OCI-LY7 (cell line): ENCODE measurements around the gene CELF2. TPM values are rescaled to one million over a fixed set of nuclear protein-coding genes. Genes with fewer than 3 reads are reported as not detected.

Experiments
- BruUV-seq: library from RNA; stranded (reverse); fragments of 400-500 nt; replicated peaks from 2 replicates; lab custom pipeline; 2021; lab: Mats Ljungman, UMichigan
- CTCF ChIA-PET: fragments of 300-600 bp; sonication (Branson Sonifier 250); formaldehyde crosslinking; loops from one replicate; lab custom pipeline; 2022; ENCODE audit warnings: antibody characterized with exemption; ENCODE audit not compliant: unreplicated experiment; lab: Charles Lee
- POLR2A ChIA-PET: fragments of 300-600 bp; sonication (Branson Sonifier 250); formaldehyde crosslinking; loops from one replicate; lab custom pipeline; 2022; ENCODE audit warnings: antibody characterized with exemption; lab: Charles Lee
- DNase-seq: peaks from one replicate; pipeline ENCODE4 v3.0.0-alpha.2; 2015; ENCODE audit warnings: low spot score
- H2AFZ ChIP-seq: fragments of 200-600 bp; sonication (generic), shearing (Covaris generic); 2 replicates; pipeline ENCODE4 v1.6.1; 2014; ENCODE audit warnings: mild to moderate bottlenecking, antibody characterized with exemption, low read length, moderate library complexity
- H3K27ac ChIP-seq: fragments of 200-600 bp; sonication (generic); 2 replicates; pipeline ENCODE4 v1.5.1; 2014; ENCODE audit warnings: mixed run types, low read depth, mild to moderate bottlenecking, moderate library complexity, low read length, inconsistent platforms; ENCODE audit not compliant: poor library complexity, severe bottlenecking
- H3K36me3 ChIP-seq: fragments of 200-600 bp; sonication (generic); 2 replicates; pipeline ENCODE4 v1.6.1; 2014; ENCODE audit warnings: mild to moderate bottlenecking, antibody characterized with exemption, low read length, moderate library complexity, mixed read lengths; ENCODE audit not compliant: insufficient read depth
- H3K4me1 ChIP-seq: fragments of 200-600 bp; sonication (generic); 2 replicates; pipeline ENCODE4 v1.5.1; 2014; ENCODE audit warnings: mild to moderate bottlenecking, low read length; ENCODE audit not compliant: insufficient read depth, poor library complexity, severe bottlenecking
- H3K4me2 ChIP-seq: fragments of 200-600 bp; sonication (generic); 2 replicates; pipeline ENCODE4 v1.6.1; 2014; ENCODE audit warnings: mild to moderate bottlenecking, low read length
- H3K4me3 ChIP-seq: fragments of 200-600 bp; sonication (generic); 2 replicates; pipeline ENCODE4 v1.5.1; 2014; ENCODE audit warnings: mild to moderate bottlenecking, low read depth, low read length; ENCODE audit not compliant: poor library complexity, severe bottlenecking
- H3K79me2 ChIP-seq: fragments of 200-600 bp; sonication (generic); 2 replicates; pipeline ENCODE4 v1.6.1; 2016; ENCODE audit warnings: low read depth, mild to moderate bottlenecking, low read length, moderate library complexity, mixed read lengths; ENCODE audit not compliant: insufficient read depth
- H3K9me2 ChIP-seq: fragments of 200-600 bp; sonication (generic); 2 replicates; pipeline ENCODE4 v1.6.1; 2016; ENCODE audit warnings: mild to moderate bottlenecking, low read length, mixed read lengths; ENCODE audit not compliant: insufficient read depth
- H3K9me3 ChIP-seq: fragments of 200-600 bp; sonication (generic); 2 replicates; pipeline ENCODE4 v1.6.1; 2014; ENCODE audit warnings: mild to moderate bottlenecking, mixed run types, low read length, mixed read lengths
- H4K20me1 ChIP-seq: fragments of 200-600 bp; sonication (generic); 2 replicates; pipeline ENCODE4 v1.6.1; 2014; ENCODE audit warnings: mild to moderate bottlenecking, antibody characterized with exemption, low read length, moderate library complexity, mixed read lengths; ENCODE audit not compliant: insufficient read depth
- CTCF ChIP-seq: fragments of 200-600 bp; sonication (generic); conservative IDR thresholded peaks from 2 replicates; pipeline ENCODE4 v1.5.1; 2014; ENCODE audit warnings: mild to moderate bottlenecking, antibody characterized with exemption, low read length, moderate library complexity, mixed read lengths
- EZH2phosphoT487 ChIP-seq: fragments of 200-600 bp; sonication (generic); IDR thresholded peaks from 2 replicates; pipeline ENCODE4 v1.6.1; 2018; ENCODE audit warnings: low read depth, borderline replicate concordance, mild to moderate bottlenecking, mixed run types, antibody characterized with exemption, low read length, moderate library complexity, mixed read lengths
- intact Hi-C: fragments of 100-400 bp; cut with micrococcal nuclease; formaldehyde crosslinking; loops from one replicate; pipeline ENCODE4 v1.10.0; 2022; ENCODE audit not compliant: unreplicated experiment
- total RNA-seq, 2 experiments: library from RNA; depleted of rRNA in 1 of 2; stranded (reverse); fragments of >200 nt in 1 of 2; shearing (Covaris generic) in 1 of 2; gene quantifications; 2 replicates each; pipeline ENCODE4 v1.2.3, GENCODE V29; 2014 to 2022

CELF2 gene
- total RNA-seq, 2 experiments from 2014 or later, result 5.4 to 19.1 TPM

GRCh38 chr10:11017000-11017569 lies 587 bp upstream of the CELF2 start:
- Histone ChIP-seq H3K4me1 (no peaks in the 10 kb centered on the region), H3K4me3 (no peak overlapping the region), H3K36me3 (no peaks in the 10 kb centered on the region), H3K9me2 (no peaks in the 10 kb centered on the region), H3K27ac (no peak overlapping the region), H4K20me1 (no peaks in the 10 kb centered on the region), H3K79me2 (no peaks in the 10 kb centered on the region), H2AFZ (no peak overlapping the region), H3K9me3 (no peaks in the 10 kb centered on the region), H3K4me2 (no peak overlapping the region)
- CTCF ChIA-PET, result no interaction called here
- BruUV-seq, result no TSS peak
- TF ChIP-seq EZH2phosphoT487 (peak; percentile 71), CTCF (no peak)
- DNase-seq, result no peak
- POLR2A ChIA-PET, result no interaction called here
- intact Hi-C loops, result no loop called here

GRCh38 chr10:11018432-11018841 lies 765 bp downstream of the CELF2 start:
- no peak overlapping the region for H3K27ac ChIP-seq
- no peaks in the 10 kb centered on the region for H3K79me2 ChIP-seq
- BruUV-seq, result no TSS peak
- ChIA-PET CTCF (interaction anchor here (1.0 kb wide), 1 partner anchor 62 kb away, joined by 3 read pairs; no protein-coding TSS in a partner anchor), POLR2A (no interaction called here)
- no peaks in the 10 kb centered on the region for H3K9me3 ChIP-seq
- TF ChIP-seq CTCF, result no peak
- no peak overlapping the region for H3K4me3 ChIP-seq
- intact Hi-C loops, result no loop called here
- no peaks in the 10 kb centered on the region for H3K36me3 ChIP-seq
- H2AFZ ChIP-seq, result no peak overlapping the region
- no peak overlapping the region for H3K4me2 ChIP-seq
- no peaks in the 10 kb centered on the region for H3K4me1 ChIP-seq
- no peaks in the 10 kb centered on the region for H4K20me1 ChIP-seq
- no peaks in the 10 kb centered on the region for H3K9me2 ChIP-seq
- no peak for DNase-seq

- no peak for DNase-seq
- no peak overlapping the region for H2AFZ ChIP-seq
- no peak overlapping the region for H3K4me2 ChIP-seq
- no TSS peak for BruUV-seq
- H3K9me3 ChIP-seq, result no peaks in the 10 kb centered on the region
- no peaks in the 10 kb centered on the region for H3K9me2 ChIP-seq
- H3K27ac ChIP-seq, result no peak overlapping the region
- H3K36me3 ChIP-seq, result no peaks in the 10 kb centered on the region
- no peak; the same call in 1 of the 2 replicates for TF ChIP-seq EZH2phosphoT487
- TF ChIP-seq CTCF, result no peak
- intact Hi-C loops, result no loop called here
- no peaks in the 10 kb centered on the region for H4K20me1 ChIP-seq
- no peaks in the 10 kb centered on the region for H3K4me1 ChIP-seq
- ChIA-PET POLR2A (no interaction called here), CTCF (interaction anchor here (1.0 kb wide), 1 partner anchor 62 kb away, joined by 3 read pairs; no protein-coding TSS in a partner anchor)
- no peak overlapping the region for H3K4me3 ChIP-seq
- H3K79me2 ChIP-seq, result no peaks in the 10 kb centered on the region
Measured at GRCh38 chr10:11018855-11019631, 1.4 kb downstream of the CELF2 start.
